ENCODE data around the gene PROM1. TPM values are rescaled to one million over a fixed set of nuclear protein-coding genes. Genes with fewer than 3 reads are reported as not detected.

The PROM1 gene
- total and polyA plus RNA-seq, 2 of the 8 experiments (the other 6 are each of a cell fraction or from before 2014, with no cell fraction given) = 36.0 to 59.7 TPM

GRCh38 chr4:15918484-15919129 lies 165.2 kb downstream of the PROM1 start (continued):
- no peak for TF ChIP-seq RXRA (IDR thresholded peaks at IDR 0.05; ENCODE audit: insufficient read depth, low read depth, low read length)
- no peak for TF ChIP-seq CBX5 (IDR thresholded peaks at IDR 0.05; ENCODE audit: low read depth, low read length)
- TF ChIP-seq SIRT6 (IDR thresholded peaks at IDR 0.05; ENCODE audit: low read length) = no peak

Other genes with a start within 250 kb of the PROM1 start
- gene FGFBP1, start 145.3 kb downstream of the PROM1 start, total RNA-seq (2021; fragmentation: NEBNext Ultra II Directional; extraction: Animal tissue kit (Norgen Biotek cat#: 25700)) = 0.20 and 0.38 TPM in 2 replicates
- 0.06 and 0.17 TPM in 2 replicates for gene FGFBP1, start 145.3 kb downstream of the PROM1 start, polyA plus RNA-seq (2011; rRNA removed)
- gene FGFBP2, start 120.8 kb downstream of the PROM1 start, total RNA-seq (2021; fragmentation: NEBNext Ultra II Directional; extraction: Animal tissue kit (Norgen Biotek cat#: 25700)) = not detected in 2 replicates
- gene FGFBP2, start 120.8 kb downstream of the PROM1 start, polyA plus RNA-seq (2011; rRNA removed) = 0.15 TPM in 1 of 2 replicates, not detected in the other
- 13.0 and 15.3 TPM in 2 replicates for gene TAPT1, start 142.4 kb upstream of the PROM1 start, total RNA-seq (2021; fragmentation: NEBNext Ultra II Directional; extraction: Animal tissue kit (Norgen Biotek cat#: 25700))
- gene TAPT1, start 142.4 kb upstream of the PROM1 start, polyA plus RNA-seq (2011; rRNA removed) = 2.7 and 4.2 TPM in 2 replicates

Measured in H1 (cell line).